H1 (cell line): ENCODE measurements around the gene IMP3. TPM values are rescaled to one million over a fixed set of nuclear protein-coding genes. Genes with fewer than 3 reads are reported as not detected.

Source experiments
- CTCF ChIA-PET: fragments of 300-600 bp; sonication (Branson Sonifier 250); formaldehyde crosslinking; loops from one replicate; lab custom pipeline; 2021; ENCODE audit not compliant: partially characterized antibody; lab: Charles Lee
- POLR2A ChIA-PET: fragments of 300-600 bp; sonication (Branson Sonifier 250); formaldehyde crosslinking; loops from one replicate; lab custom pipeline; 2021; ENCODE audit warnings: inconsistent platforms; ENCODE audit not compliant: partially characterized antibody; lab: Charles Lee
- DNase-seq, 2 experiments: peaks; one replicate each; pipeline versions ENCODE4 v3.0.0 to v3.0.0-alpha.2; 2010 to 2022; ENCODE audit warnings: low spot score in 2 of 2, low read depth in 1 of 2, mixed read lengths in 1 of 2
- FAIRE-seq: peaks from 2 replicates; lab custom pipeline; 2011; peaks lifted over from hg19 to GRCh38; lab: Jason Lieb, UNC
- H2AFZ ChIP-seq: 2 replicates; pipeline ENCODE4 v1.8.1; 2012; ENCODE audit warnings: low read length, inconsistent platforms
- H2AK5ac ChIP-seq: 2 replicates; pipeline ENCODE4 v1.6.1; 2013; ENCODE audit warnings: low read depth, low read length
- H2BK120ac ChIP-seq: replicated peaks from 2 replicates; pipeline ENCODE3; 2013; ENCODE audit warnings: low read depth, low read length, inconsistent platforms
- H2BK12ac ChIP-seq: 2 replicates; pipeline ENCODE4 v1.6.1; 2013; ENCODE audit warnings: low read depth, low read length
- H2BK15ac ChIP-seq: 2 replicates; pipeline ENCODE4 v1.6.1; 2013; ENCODE audit warnings: low read length
- H2BK20ac ChIP-seq: 2 replicates; pipeline ENCODE4 v1.6.1; 2013; ENCODE audit warnings: low read length
- H2BK5ac ChIP-seq: 2 replicates; pipeline ENCODE4 v1.6.1; 2013; ENCODE audit warnings: low read depth, low read length
- H3K14ac ChIP-seq: 2 replicates; pipeline ENCODE4 v1.6.1; 2013; ENCODE audit warnings: inconsistent platforms; ENCODE audit not compliant: insufficient read length
- H3K18ac ChIP-seq: 2 replicates; pipeline ENCODE4 v1.6.1; 2013; ENCODE audit warnings: low read length; ENCODE audit errors: extremely low read depth
- H3K23ac ChIP-seq: 2 replicates; pipeline ENCODE4 v1.6.1; 2013; ENCODE audit warnings: inconsistent platforms; ENCODE audit not compliant: insufficient read length
- H3K23me2 ChIP-seq: 2 replicates; pipeline ENCODE4 v1.6.1; 2013; ENCODE audit warnings: low read depth, low read length
- H3K27ac ChIP-seq: 2 replicates; pipeline ENCODE4 v1.6.1; 2011; ENCODE audit warnings: low read depth, low read length, inconsistent platforms
- H3K27me3 ChIP-seq, 4 experiments: replicated peaks in 1 of 4; 1 replicate in 1 of 4; 2 replicates in 3 of 4; pipeline versions ENCODE4 v1.6.1 to v1.8.1; 2011 to 2013; ENCODE audit warnings: low read length in 3 of 4, mild to moderate bottlenecking in 3 of 4, inconsistent platforms in 2 of 4, mixed read lengths in 2 of 4, moderate library complexity in 1 of 4; ENCODE audit not compliant: control insufficient read depth in 3 of 4, insufficient read depth in 3 of 4; ENCODE audit errors: extremely low read depth in 1 of 4
- H3K36me3 ChIP-seq, 4 experiments: 2 replicates each; pipeline versions ENCODE4 v1.6.1 to v1.8.1; 2011 to 2013; ENCODE audit warnings: mild to moderate bottlenecking in 4 of 4, low read length in 3 of 4, moderate library complexity in 2 of 4, control low read depth in 1 of 4, inconsistent platforms in 1 of 4; ENCODE audit not compliant: insufficient read depth in 4 of 4, control insufficient read depth in 2 of 4
- H3K4ac ChIP-seq: replicated peaks from 2 replicates; pipeline ENCODE3; 2013; ENCODE audit warnings: low read length, low read depth, mixed read lengths, inconsistent platforms; ENCODE audit not compliant: insufficient read length
- H3K4me1 ChIP-seq, 4 experiments: replicated peaks in 1 of 4; 1 replicate in 1 of 4; 2 replicates in 3 of 4; pipeline versions ENCODE4 v1.6.1 to v1.8.1; 2011 to 2013; ENCODE audit warnings: low read length in 3 of 4, inconsistent platforms in 2 of 4, mixed read lengths in 1 of 4; ENCODE audit not compliant: insufficient read depth in 4 of 4, control insufficient read depth in 3 of 4
- H3K4me2 ChIP-seq, 2 experiments: 2 replicates each; pipeline versions ENCODE4 v1.6.1 to v1.8.1; 2011 to 2013; ENCODE audit warnings: low read depth in 2 of 2, low read length in 2 of 2, control low read depth in 1 of 2, inconsistent platforms in 1 of 2, mild to moderate bottlenecking in 1 of 2; ENCODE audit not compliant: insufficient read depth in 1 of 2
- H3K4me3 ChIP-seq, 4 experiments: fragments of 200-600, 300-600 bp in 1 of 4; sonication (generic), shearing (Covaris generic), sonication (Bioruptor Twin) in 1 of 4; 2 replicates each; pipeline versions ENCODE4 v1.5.1 to v1.8.1; 2011 to 2016; ENCODE audit warnings: low read length in 4 of 4, low read depth in 3 of 4, control low read depth in 2 of 4, inconsistent platforms in 2 of 4, mild to moderate bottlenecking in 2 of 4, mixed read lengths in 1 of 4, moderate library complexity in 1 of 4; ENCODE audit not compliant: insufficient read depth in 2 of 4; ENCODE audit errors: extremely low read depth in 1 of 4
- H3K56ac ChIP-seq: replicated peaks from 2 replicates; pipeline ENCODE3; 2013; ENCODE audit warnings: low read depth, mild to moderate bottlenecking, mixed read lengths, low read length, inconsistent platforms; ENCODE audit not compliant: insufficient read length
- H3K79me1 ChIP-seq: 2 replicates; pipeline ENCODE4 v1.6.1; 2013; ENCODE audit warnings: low read depth, low read length, control low read depth
- H3K79me2 ChIP-seq, 2 experiments: 2 replicates each; pipeline versions ENCODE4 v1.6.1 to v1.8.1; 2012 to 2013; ENCODE audit warnings: low read length in 2 of 2, mild to moderate bottlenecking in 2 of 2, inconsistent platforms in 1 of 2; ENCODE audit not compliant: insufficient read depth in 2 of 2, control insufficient read depth in 1 of 2
- H3K9ac ChIP-seq, 4 experiments: replicated peaks in 1 of 4; 1 replicate in 1 of 4; 2 replicates in 3 of 4; pipeline versions ENCODE4 v1.6.1 to v1.8.1; 2011 to 2013; ENCODE audit warnings: low read depth in 3 of 4, low read length in 3 of 4, control low read depth in 2 of 4, mild to moderate bottlenecking in 2 of 4, moderate library complexity in 2 of 4, inconsistent platforms in 1 of 4; ENCODE audit errors: extremely low read depth in 1 of 4
- H3K9me3 ChIP-seq, 2 experiments: 2 replicates each; pipeline versions ENCODE4 v1.6.1 to v1.8.1; 2012 to 2013; ENCODE audit warnings: mild to moderate bottlenecking in 2 of 2, moderate library complexity in 2 of 2, control low read depth in 1 of 2, inconsistent platforms in 1 of 2, low read depth in 1 of 2, low read length in 1 of 2, mixed read lengths in 1 of 2; ENCODE audit not compliant: insufficient read depth in 2 of 2
- H4K20me1 ChIP-seq, 2 experiments: replicated peaks in 1 of 2; 2 replicates each; pipeline versions ENCODE3 to v1.8.1; 2011 to 2013; ENCODE audit warnings: inconsistent platforms in 2 of 2, low read length in 2 of 2, mild to moderate bottlenecking in 1 of 2; ENCODE audit not compliant: insufficient read depth in 2 of 2, control insufficient read depth in 1 of 2
- H4K5ac ChIP-seq: 2 replicates; pipeline ENCODE4 v1.6.1; 2013; ENCODE audit warnings: low read length, low read depth, mixed read lengths, inconsistent platforms; ENCODE audit not compliant: insufficient read length
- H4K8ac ChIP-seq: 2 replicates; pipeline ENCODE4 v1.8.0; 2013; ENCODE audit warnings: mild to moderate bottlenecking, moderate library complexity, low read length, inconsistent platforms; ENCODE audit not compliant: insufficient read depth; ENCODE audit errors: extremely low read depth
- H4K91ac ChIP-seq: replicated peaks from 2 replicates; pipeline ENCODE3; 2013; ENCODE audit warnings: low read length, mixed read lengths, inconsistent platforms; ENCODE audit not compliant: insufficient read length
- CBX5 ChIP-seq: fragments of 300-800, 300-1000 bp; sonication (generic); IDR thresholded peaks from 2 replicates; pipeline ENCODE4 v1.7.1; 2016; ENCODE audit warnings: antibody characterized with exemption, low read length, low read depth
- CBX8 ChIP-seq: fragments of 300-800, 300-1000 bp; sonication (generic); IDR thresholded peaks from 2 replicates; pipeline ENCODE4 v1.7.1; 2016; ENCODE audit warnings: low read depth, low read length, borderline replicate concordance
- CEBPB ChIP-seq: IDR thresholded peaks from 2 replicates; pipeline ENCODE4 v1.6.1; 2012; ENCODE audit warnings: low read depth, low read length
- CTBP2 ChIP-seq: IDR thresholded peaks from 2 replicates; pipeline ENCODE4 v1.7.0; 2011; ENCODE audit warnings: borderline replicate concordance, mild to moderate bottlenecking, moderate library complexity, mixed read lengths, low read length; ENCODE audit not compliant: insufficient read depth, insufficient read length
- EP300 ChIP-seq, 2 experiments: IDR thresholded peaks; 1 replicate in 1 of 2; 2 replicates in 1 of 2; pipeline ENCODE4 v1.6.1; 2011 to 2012; ENCODE audit warnings: low read depth in 2 of 2, low read length in 2 of 2, mild to moderate bottlenecking in 2 of 2, borderline replicate concordance in 1 of 2, inconsistent platforms in 1 of 2, moderate library complexity in 1 of 2
- KDM4A ChIP-seq: IDR thresholded peaks from one replicate; pipeline ENCODE4 v1.7.1; 2012; ENCODE audit warnings: low read depth, mild to moderate bottlenecking, moderate library complexity, low read length, inconsistent platforms; ENCODE audit not compliant: severe bottlenecking
- RBBP5 ChIP-seq: IDR thresholded peaks from 2 replicates; pipeline ENCODE4 v1.7.1; 2012; ENCODE audit warnings: low read depth, mild to moderate bottlenecking, inconsistent platforms, low read length, moderate library complexity, borderline replicate concordance
- SIRT6 ChIP-seq: IDR thresholded peaks from one replicate; pipeline ENCODE4 v1.7.1; 2012; ENCODE audit warnings: low read length, inconsistent platforms
- SRF ChIP-seq: IDR thresholded peaks from 2 replicates; pipeline ENCODE4 v1.6.1; 2011; ENCODE audit warnings: mild to moderate bottlenecking, low read depth, low read length, moderate library complexity
- WGBS, 2 experiments: shearing (Covaris generic) in 1 of 2; methylation state at CpG; one replicate each; pipeline versions ENCODE4 v1.1.6 to v1.1.7; 2013 to 2015; ENCODE audit warnings: low lambda C conversion rate in 2 of 2, mixed read lengths in 2 of 2, inconsistent platforms in 1 of 2, low coverage in 1 of 2, missing lambda C conversion rate in 1 of 2; ENCODE audit not compliant: insufficient replicate concordance in 2 of 2, insufficient coverage in 1 of 2, insufficient read length in 1 of 2; ENCODE audit errors: extremely low coverage in 1 of 2, missing lambda C conversion rate in 1 of 2; 5-methylcytosine and 5-hydroxymethylcytosine counted together
- polyA plus RNA-seq, 7 experiments: library from polyadenylated mRNA; depleted of rRNA in 3 of 7; stranded (reverse) in 5 of 7; unstranded in 2 of 7; fragments of >200 nt in 5 of 7; fragments of 200-250 nt in 2 of 7; gene quantifications; 1 replicate in 5 of 7; 2 replicates in 1 of 7; 4 replicates in 1 of 7; pipeline versions ENCODE4 v1.2.1 to v1.2.3, GENCODE V29; 2011 to 2013; ENCODE audit warnings: missing spikeins in 2 of 7, mixed read lengths in 2 of 7
- total RNA-seq: library from RNA; stranded (reverse); fragmentation: NEBNext Ultra II Directional; extraction: Animal tissue kit (Norgen Biotek cat#: 25700); gene quantifications from 2 replicates; pipeline ENCODE4 v1.2.1, GENCODE V29; 2021
- TF ChIP-seq, protein P1 (sequence below): IDR thresholded peaks from 2 replicates; pipeline ENCODE4 v1.6.1; 2011; ENCODE audit warnings: low read depth, mild to moderate bottlenecking, low read length; ENCODE audit not compliant: insufficient read depth

Gene IMP3
- total and polyA plus RNA-seq, 2 of the 8 experiments (the other 6 are each of a cell fraction or from before 2014, with no cell fraction given), result 114 to 273 TPM

DNA sequence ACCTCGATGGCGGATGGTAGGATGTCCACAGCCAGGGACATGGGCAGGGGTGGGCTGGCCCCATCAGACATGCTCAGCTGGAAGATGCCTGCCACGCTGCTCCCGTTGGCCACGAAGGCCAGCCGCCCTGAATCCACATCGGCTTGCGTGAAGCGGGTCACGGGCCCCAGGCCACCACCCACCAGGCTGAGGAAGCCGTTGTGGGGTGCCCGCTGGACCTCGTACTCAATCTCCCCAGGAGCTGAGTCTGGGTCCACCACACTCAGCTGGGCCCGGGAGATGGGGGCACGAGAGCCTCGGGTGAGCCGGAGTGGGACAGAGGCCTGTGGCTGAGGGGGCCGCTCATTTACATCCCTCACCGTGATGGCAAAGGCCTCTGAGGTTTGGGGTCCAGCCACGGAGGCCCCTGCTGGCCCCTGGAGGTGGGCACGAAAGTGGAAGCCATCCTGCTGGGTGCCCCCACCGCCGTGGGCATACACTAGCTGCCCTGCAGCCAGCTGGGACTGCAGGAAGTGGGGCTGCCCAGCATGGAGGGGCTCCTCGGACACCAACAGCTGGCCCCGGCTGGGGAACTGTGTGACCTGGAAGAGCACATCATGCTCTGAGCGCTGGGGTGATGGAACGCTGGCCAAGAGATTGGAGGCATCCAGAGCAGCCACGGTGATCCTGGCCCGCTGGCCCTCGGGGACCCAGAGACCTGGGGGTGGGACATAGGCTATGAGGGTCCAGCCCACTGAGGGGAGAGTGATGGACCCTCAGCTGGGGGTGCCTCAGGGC is 36.9 kb upstream of the IMP3 start:
- H2BK120ac ChIP-seq, result no peak overlapping the region
- DNase-seq (no peak), FAIRE-seq (no peak)
- H3K9me3 ChIP-seq, result no peaks in the 10 kb centered on the region
- H3K23ac ChIP-seq, result no peak overlapping the region
- no peak overlapping the region for H3K56ac ChIP-seq
- H3K4ac ChIP-seq, result no peak overlapping the region
- POLR2A ChIA-PET, result interaction anchor here (0.8 to 1.3 kb wide), 4 partner anchors 8 to 44 kb away, joined by 3 to 5 read pairs (median 4); partner anchors contain the start of gene IMP3
- H4K91ac ChIP-seq, result no peak overlapping the region
- no peak overlapping the region for H2BK15ac ChIP-seq
- H3K79me1 ChIP-seq, result no peaks in the 10 kb centered on the region
- H3K18ac ChIP-seq, result no peak overlapping the region
- no peak overlapping the region for H2AFZ ChIP-seq
- H2BK20ac ChIP-seq, result no peak overlapping the region
- no peaks in the 10 kb centered on the region for H4K20me1 ChIP-seq
- H3K36me3 ChIP-seq, result no peaks in the 10 kb centered on the region
- WGBS, 2 experiments, result 95% methylated on average over 28 of the region's 30 CpGs; no CpG with 5 or more reads in 1 of the 2 experiments
- H3K4me3 ChIP-seq, result no peak overlapping the region
- H3K79me2 ChIP-seq, result no peaks in the 10 kb centered on the region
- H2AK5ac ChIP-seq, result no peak overlapping the region
- H2BK5ac ChIP-seq, result no peak overlapping the region
- no peak overlapping the region for H4K5ac ChIP-seq
- H3K9ac ChIP-seq, result no peak overlapping the region
- no peaks in the 10 kb centered on the region; the same call in 1 of the 2 replicates for H3K23me2 ChIP-seq
- H4K8ac ChIP-seq, result 0 out of 2 replicates have a peak overlapping the region, but pooled peaks have one; percentile 41
- no peak overlapping the region for H3K4me2 ChIP-seq
- no peaks in the 10 kb centered on the region for H3K27me3 ChIP-seq
- peaks cover 7 to 22% (median 10%) of the 10 kb centered on the region in 4 experiments for H3K4me1 ChIP-seq
- no peak overlapping the region for H3K14ac ChIP-seq
- no peak overlapping the region for H2BK12ac ChIP-seq
- CTCF ChIA-PET, result interaction anchor here (0.5 to 4.4 kb wide), 12 partner anchors 9 to 477 kb away, joined by 3 to 32 read pairs (median 4); partner anchors contain the start of genes IMP3 and SNX33
- H3K27ac ChIP-seq, result no peak overlapping the region
- no peak for TF ChIP-seq EP300 (IDR thresholded peaks at IDR 0.05; ENCODE audit: borderline replicate concordance in 1 of 2, low read depth in 2 of 2, low read length in 2 of 2)
- TF ChIP-seq CBX8, result no peak
- TF ChIP-seq, protein P1, sequence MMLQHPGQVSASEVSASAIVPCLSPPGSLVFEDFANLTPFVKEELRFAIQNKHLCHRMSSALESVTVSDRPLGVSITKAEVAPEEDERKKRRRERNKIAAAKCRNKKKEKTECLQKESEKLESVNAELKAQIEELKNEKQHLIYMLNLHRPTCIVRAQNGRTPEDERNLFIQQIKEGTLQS, result no peak
- no peak for TF ChIP-seq SRF
- no peak for TF ChIP-seq CBX5
- TF ChIP-seq CEBPB, result no peak
- no peak for TF ChIP-seq KDM4A
- TF ChIP-seq SIRT6, result no peak
- TF ChIP-seq RBBP5, result no peak
- no peak for TF ChIP-seq CTBP2
